ENCODE measurements around the gene ACKR1.

DNA sequence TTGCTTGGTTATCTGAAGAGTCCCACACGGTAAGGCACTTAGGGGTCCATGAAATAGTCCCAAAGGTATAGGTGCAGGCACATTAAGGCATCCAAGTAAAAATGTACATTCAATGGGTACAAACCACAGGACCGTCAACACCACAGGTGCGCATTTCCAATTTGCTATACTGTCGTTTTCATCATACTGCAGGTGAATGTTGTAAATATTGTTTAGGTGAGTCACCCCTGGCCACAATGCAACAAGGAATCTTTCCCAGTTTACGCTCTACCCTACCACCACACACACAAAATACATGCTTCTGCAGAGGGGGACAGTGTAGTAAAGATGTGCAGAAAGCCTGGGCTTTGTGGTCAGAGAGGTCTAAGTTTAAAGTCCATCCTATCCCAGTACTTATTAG is 19.6 kb upstream of the ACKR1 start:
- TF ChIP-seq POLR2A (IDR thresholded peaks at IDR 0.05): no peak
- no peak for TF ChIP-seq POLR2AphosphoS5 (IDR thresholded peaks at IDR 0.05)
